ENCODE data around the gene FANCC.

GRCh38 chr9:95333426-95333825 lies 15.9 kb upstream of the FANCC start:
- TF ChIP-seq CTCF (IDR thresholded peaks at IDR 0.05) (no peak), POLR2A (IDR thresholded peaks at IDR 0.05) (no peak)

All from body of pancreas (tissue), 4 donors.